Stimulated activated CD4-positive, alpha-beta T cell treated with anti-CD3 and anti-CD28 coated beads, Interleukin-2, amount 100 ng/mL, for 24 hours (primary cell): ENCODE results near the gene NHSL2.
"Not testable (repeated sequence)": the region's sequence is repeated elsewhere in the genome, so short reads cannot be mapped to it uniquely, and the experiment has no call there.

Source experiments
- DNase-seq, 2 donors: peaks; one replicate each; pipeline ENCODE4 v3.0.0-alpha.2; 2020

Gene NHSL2

DNA sequence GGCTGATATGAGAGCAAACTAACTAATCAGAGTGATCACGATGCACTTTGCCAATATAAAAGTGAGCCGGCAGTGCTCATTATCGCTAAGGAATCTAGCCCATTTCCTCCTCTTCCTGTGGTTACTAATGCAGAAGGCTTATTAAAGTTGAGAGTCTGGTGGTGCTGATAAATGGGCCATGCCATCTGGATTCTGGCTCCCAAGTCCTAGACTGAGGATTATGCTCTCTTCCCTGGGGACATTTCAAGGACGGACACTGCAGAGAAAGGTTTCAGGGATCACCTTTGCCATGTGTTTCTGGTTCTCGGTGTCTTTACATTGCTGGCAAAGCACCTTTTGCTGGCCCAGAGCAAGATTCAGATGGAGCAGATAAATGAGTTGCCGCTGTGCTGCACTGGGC lies 135.8 kb downstream of the NHSL2 start:
- no peak for DNase-seq

DNA sequence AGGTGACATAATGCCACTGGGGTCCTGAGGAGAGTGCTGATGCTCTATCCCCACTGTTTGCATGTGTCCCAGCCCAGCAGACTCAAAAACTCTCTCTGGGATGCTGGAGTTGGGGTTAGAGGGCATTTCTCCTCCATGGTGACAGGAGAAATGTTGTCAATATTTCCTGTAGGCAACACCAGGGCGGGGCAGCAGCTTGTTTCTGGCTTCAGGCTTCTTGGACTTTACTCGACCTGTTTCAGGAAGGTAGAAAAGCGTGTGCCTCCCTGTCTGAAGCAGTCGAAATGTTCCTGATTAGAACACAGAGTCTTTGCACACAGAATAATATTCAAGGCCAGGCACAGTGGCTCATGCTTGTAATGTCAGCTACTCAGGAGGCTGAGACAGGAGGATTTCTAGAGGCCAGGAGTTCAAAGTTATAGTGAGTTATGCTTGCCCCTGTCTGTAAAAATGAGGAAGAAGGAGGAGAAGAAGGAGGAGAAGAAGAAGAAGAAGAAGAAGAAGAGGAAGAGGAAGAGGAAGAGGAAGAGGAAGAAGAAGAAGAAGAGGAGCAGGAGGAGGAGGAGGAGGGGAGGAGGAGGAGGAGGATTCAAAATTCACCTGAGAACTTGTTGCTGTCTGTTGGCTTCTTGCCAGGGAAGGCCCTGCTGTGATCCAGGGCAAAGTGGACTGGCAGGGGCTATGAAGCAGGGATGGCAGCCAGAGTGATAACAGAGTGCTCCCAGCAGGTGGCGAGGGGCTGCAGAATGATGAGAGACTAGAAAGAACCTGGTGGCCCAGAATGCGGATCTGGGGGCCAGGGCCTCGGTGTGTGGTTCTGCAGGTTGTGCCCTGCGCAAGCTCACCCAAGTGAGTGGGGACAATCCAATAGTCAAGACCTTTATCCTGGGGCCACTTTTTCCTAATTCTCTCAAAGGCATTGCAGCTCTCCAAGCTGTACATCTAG lies 138.1 kb downstream of the NHSL2 start:
- no peak for DNase-seq

DNA sequence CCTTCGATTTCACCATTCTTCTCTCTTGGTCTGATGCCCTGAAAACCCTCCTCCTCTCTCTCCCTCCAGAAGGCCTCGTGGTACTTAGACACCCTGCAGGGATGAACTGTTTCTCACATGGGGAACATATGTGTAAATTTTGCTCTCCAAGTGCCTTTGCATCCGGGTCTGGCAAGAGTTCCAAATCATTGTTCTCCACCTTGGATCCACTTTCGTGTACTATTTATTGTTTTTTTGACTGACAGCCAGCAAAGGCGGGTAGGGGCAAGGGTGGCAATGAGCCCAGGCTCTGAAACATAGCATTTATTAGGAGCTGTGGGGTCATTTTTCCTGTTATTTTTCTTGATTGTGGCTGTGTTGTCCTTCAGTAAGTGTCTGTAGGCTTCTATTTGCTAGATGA lies 139.4 kb downstream of the NHSL2 start:
- no peak for DNase-seq

DNA sequence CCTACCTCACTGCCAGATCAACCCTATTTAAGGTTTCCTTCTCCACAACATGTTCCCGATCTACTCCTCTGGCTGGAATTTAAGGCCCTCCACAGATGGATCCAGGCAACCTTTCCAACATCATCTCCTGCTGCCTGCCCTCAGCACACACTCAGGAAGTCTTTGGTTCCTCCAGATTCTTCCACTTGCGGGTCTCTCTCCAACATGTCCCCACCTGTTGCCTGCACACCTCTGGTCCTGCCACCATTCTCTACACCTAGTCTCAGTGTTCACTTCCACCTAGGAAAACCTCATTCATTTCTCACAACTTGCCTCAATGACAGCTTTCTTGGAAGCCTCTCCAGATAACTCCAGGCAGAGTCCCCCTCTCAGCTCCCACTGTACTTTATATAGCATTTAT lies 140.9 kb downstream of the NHSL2 start:
- DNase-seq = no peak

DNA sequence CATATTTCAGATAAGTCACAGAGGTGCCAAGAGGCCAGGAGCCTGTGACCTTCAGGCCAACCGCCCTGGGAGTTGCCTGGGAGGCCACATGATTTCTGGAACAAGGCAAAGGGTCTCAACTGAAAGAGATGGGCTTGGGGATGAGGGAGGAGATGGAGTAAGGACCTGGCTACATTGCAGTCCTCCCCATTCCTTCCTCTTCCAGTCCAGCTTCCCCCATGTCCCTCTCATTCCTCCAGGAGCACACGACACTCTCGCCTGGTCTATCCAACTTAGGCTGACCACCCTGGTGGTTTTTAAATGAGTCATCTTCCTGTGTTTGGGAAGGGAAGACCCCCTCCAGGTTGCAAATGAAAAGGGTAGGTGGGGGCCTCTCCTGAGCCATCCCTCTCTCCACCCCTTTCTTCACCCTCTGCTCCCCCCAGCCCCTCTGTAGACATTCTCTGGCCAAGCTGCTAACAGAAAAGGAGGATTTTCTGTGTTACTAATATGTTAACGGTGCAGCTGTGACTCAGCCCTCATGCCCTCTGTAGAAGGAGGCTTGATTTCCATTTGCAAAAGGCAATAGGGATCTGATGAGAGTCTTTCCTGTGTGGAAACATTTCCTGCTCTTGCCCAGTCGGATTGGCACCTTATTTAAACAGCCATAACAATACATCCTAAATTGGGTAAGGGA lies 141.9 kb downstream of the NHSL2 start:
- DNase-seq = no peak

DNA sequence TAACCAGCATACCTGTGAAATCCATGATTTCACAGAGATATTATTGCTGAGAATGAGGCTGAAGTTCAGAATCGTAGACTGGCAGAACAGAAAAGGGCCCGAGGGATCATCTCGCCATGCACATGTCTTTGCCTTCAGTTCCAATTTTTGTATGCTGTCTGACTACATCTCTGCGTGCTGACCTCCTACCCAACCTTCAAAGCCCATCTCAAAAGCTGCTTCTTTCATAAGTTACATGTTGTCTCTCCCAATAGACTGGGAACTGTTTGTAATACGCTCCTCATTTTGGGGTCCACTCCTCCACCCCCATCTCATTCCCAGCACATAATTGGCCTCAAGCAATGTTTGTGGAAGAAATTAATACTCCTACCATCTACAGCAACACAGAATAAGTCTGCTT lies 142.9 kb downstream of the NHSL2 start:
- DNase-seq = no peak

DNA sequence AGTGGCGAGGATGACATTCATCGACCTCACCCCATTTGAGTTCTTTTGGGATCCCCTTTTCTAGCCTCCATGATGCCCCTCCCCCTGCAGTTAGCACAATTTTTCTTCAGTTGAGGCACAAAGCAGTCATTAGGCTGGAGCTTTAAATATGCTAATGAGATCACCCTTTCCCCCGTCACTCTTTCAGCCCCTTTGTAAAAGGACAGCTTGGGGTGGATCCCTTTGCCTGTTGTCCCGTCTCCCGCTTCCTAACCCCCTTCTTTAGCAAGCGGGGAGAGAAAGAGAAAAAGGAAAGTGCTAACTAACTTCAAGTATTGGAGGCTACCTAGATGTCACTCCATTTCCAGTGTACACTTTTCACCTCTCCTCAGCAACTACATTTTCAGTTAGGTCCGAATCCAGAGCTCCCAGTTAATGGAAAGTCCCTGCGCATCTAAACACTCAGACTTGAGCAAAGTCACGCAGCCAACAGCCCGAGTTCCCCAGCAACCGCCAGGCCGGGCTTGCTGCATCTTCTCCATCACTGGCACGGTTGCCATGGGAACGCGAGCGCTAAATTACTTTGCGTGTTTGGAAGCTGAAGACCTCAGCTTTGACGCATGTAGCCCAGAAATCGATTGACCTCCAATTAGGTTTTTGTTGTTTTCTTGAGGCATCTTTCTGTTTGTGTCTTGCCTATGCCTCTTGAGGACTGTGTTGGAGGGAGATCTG lies 144.3 kb downstream of the NHSL2 start:
- no peak for DNase-seq

DNA sequence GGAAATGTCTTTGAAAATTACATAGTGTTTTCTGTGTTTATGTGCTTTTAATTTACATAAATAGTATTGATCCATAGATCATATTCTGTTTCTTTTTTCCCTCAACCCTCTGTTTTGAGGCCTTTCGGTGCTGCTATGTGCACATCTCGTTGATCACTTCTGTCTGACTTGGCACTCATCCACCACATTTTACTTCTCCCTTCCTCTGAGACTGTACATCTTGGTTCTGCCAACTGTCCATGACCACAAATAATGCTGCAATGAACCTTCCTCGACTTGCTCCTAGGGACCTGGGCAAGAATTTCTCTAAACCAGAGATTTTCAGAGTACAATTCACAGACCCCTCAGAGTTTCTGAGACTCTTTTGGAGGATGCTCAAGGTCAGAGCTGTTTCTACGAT lies 146.7 kb downstream of the NHSL2 start:
- no peak for DNase-seq

DNA sequence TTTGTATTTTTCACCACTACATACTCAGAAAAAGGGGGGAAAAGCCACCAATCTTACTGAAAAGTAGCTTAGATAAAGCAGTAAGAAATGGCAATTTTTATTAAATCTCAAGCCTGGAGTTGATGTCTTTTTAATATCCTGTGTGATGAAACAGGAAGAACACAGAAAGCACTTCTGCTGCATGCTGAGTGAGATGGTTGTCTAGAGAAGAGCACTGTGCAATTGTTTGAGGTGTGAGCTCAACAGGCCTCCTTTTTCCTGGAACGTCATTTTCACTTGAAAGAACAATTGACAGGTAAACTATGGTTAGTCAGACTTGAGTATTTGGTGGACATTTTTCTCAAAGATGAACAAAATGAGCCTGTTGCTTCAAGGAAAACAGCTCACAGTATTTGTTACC lies 147.2 kb downstream of the NHSL2 start:
- DNase-seq = no peak

DNA sequence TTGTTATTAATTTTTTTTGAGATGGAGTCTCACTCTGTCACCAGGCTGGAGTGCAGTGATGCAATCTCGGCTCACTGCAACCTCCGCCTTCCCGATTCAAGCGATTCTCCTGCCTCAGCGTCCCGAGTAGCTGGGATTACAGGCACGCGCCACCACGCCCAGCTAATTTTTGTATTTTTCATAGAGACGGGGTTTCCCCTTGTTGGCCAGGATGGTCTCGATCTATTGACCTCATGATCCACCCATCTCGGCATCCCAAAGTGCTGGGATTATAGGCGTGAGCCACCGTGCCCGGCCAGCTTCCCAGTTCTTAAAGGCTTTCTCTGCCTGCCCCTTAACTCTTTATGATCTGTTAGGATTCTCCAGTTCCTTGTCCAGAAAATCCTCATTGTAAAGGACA lies 147.7 kb downstream of the NHSL2 start:
- not testable (repeated sequence) for DNase-seq

DNA sequence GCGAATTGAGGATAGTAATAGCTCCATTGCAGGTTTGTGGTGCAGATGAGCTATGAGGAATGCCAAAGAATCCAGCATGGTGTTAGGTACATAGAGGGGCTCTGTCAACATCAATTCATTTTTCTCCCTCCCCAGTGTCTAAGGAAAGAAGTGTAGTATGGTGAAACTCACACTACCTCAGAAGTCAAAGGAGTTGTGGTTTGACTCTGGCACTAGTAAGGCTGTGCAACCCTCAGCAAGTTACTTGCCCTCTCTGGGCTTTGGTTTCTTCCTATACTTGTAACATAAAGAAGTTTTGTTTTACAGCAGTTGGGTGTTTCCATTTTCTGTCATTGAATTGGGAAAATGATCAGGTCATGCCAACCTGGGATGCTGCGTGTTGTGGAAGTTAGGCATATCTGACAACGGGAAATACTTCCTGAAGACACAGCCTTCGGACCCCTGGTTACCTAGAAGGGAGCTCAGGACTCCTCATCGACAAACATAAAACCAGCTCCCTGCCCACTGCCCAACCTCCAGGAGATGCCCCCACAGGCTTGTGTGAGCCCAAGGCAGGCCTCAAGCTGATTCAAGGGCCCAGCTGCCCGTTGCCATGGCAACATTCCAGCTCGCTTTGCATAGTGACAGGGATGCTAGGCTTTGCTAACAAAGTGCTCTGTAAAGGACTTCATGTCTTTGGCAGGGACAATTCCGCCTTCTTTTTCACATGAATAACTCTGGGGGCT lies 149.7 kb downstream of the NHSL2 start:
- DNase-seq = no peak

DNA sequence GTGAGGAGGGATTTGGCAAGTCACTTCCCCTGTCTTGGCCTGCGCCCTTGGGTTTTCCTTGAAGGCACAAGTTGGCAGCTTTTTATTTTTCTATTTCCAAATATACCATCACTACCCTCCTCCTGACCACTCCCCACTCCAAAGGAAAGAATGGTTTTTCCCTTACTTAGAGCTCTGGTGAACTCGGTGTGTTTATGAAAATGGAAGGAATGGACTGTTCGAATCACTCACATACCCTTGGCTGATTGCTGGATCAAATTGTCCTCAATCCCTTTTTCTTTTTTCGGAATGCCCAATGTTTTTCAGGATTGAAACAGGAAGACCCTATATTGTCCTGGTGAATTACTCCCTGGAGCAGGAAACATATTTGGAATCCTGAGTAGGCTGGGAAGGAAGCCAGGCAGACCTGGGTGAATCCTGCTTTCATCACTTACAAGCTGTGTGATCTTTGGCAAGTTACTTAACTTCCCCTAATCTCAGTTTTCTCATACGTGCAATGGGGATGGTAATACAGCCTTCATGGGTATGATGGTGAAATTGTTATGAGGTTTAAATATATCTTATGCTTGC lies 150.4 kb downstream of the NHSL2 start:
- no peak for DNase-seq

DNA sequence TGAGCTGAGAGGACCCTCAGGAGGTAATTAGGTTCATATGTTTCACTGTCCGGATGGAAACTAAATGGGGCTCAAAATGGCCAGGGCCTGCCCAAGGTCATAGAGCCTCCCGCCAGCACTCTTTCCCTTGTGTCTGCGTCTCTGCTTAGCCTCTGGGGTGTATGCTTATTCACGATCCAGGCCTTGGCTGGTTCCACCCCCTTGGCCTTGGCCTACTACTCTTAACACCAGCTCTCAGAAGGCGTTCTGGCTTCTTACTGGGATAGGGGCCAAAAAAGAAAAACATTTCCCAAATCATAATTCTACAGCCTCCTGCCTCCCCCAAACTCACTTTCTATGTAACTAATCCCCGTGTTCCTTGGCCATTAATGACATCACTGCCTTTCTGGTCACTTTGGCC lies 152.3 kb downstream of the NHSL2 start:
- DNase-seq = no peak

DNA sequence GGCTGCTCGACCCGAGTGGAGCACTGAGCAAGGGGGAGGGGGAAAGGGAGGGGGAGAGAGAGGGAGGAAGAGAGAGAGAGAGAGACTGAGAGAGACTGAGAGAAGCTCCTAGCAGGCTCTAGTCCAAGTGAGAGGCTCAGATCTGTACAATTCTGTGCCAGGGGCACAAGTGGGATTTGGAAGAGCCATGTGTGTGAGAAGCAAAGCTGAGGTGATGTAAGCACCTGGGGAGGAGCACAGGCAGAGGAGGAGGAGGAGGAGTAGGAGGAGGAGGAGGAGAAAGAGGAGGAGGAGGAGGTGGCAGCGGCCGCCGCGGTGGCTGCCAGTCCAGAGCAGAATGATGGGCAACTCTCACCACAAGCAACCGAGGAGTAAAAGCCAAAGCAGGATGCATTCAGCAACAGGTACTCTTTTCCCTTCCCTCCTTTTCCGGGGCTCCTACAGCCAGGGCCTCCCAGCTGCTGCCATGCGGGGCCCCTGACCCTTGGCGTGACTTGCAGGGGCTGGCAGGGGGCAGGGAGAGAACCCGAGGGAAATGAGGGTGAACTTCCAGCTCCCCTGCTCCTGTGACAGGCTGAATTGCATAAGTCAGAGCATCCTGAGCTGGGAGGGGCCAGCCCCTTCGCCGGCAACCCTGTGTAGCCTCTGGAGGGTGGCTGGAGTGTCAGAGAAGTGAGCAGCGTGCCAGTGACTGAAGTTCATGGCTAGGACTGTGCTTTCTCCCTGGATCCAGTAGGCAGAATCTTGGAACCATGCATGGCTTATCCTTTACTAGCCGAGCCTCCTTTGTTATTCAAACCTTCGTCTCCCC lies 158.9 kb downstream of the NHSL2 start:
- no peak for DNase-seq

DNA sequence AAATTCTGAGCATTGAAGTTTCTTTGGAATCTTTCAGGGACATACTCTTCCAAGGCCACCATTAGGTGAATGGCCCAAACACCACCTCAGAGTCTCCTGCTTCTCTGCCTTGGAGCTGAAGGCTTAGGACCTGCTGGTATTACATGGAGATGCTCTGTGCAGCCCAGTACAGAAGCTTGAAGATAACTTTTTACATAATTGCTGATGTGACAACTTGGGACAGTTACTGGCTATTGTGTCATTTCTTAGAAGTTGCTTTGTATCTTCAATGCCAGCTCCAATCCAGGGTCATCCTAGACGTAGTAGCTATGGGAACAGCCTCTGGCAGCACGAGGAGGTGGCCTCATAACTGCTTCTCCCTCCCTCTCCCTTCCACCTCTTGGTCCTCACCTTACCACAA lies 160.6 kb downstream of the NHSL2 start:
- no peak for DNase-seq

DNA sequence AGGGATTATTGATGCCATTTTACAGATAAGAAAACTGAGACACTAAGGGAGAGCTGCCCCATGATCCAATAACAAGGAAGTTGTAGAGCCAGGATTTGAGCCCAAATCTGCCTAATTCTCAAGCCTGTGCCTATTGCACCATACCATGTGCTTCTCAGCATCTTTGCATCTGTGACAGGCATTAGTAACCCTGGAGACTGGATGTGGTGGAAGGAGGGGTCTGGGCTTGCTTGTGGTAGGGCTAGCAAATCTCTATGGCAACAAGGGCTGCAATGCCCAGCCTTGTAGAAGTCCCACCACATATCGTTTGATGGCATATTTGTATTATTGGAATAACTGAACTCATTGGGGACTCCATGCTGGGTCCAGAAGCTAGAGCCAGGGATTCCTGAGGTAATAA lies 163.0 kb downstream of the NHSL2 start:
- no peak for DNase-seq

DNA sequence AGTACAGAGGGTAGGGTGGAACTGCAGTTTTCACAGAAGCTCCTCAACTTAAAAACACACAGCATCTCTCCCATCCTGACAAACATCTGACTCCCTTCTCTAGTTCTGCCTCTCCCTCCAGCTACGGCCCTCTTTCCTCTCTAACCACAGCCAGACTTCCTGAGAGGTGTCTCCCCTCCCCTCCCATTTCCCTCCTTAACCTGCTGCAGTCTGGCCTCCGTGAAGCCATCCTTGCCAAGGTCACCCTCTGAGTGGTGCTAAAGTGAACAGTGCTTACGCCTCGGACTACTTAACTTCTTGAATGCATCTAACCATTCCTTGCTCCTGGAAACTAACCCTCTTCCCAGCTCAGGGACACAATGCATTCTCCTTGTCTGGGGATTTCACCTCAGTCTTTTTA lies 167.8 kb downstream of the NHSL2 start:
- DNase-seq = no peak

DNA sequence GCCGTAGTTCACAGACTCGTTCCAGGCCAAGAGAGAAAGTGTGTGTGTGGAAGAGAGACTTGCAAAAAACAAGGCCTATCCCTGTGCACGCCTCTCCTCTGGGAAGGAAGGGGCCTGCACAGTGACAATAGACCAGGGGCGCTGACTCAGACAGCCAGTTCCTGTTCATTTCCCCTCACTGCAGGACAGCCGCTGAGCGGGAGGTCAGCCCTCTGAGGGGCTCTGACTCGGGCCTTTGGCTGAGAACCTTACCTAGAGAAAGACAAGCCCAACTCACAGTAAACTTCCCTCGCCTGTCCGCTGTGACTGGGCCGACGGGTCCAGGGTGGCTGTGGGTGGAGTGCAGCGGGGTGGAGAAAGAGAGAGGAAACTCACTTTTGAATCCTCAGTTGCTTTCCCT lies 169.0 kb downstream of the NHSL2 start:
- no peak for DNase-seq

DNA sequence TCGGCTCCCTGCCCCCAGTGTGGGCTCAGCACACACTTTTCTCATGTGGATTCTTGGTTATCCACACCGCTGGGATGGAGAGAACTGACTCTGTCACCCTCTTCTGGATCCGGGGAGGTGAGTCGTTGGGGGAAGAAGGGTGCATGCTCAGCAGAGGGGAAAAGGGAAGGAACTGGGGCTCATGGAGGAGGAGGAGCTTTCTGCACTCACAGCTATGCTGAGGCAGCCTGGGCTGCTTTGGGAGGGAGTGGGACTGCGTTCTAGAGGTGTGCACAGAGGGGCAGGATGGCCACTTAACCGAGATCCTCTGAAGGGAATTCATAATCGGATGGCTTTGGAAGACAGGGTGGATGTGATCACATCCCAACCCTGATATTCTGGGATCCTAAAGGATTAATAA lies 169.5 kb downstream of the NHSL2 start:
- DNase-seq = no peak

DNA sequence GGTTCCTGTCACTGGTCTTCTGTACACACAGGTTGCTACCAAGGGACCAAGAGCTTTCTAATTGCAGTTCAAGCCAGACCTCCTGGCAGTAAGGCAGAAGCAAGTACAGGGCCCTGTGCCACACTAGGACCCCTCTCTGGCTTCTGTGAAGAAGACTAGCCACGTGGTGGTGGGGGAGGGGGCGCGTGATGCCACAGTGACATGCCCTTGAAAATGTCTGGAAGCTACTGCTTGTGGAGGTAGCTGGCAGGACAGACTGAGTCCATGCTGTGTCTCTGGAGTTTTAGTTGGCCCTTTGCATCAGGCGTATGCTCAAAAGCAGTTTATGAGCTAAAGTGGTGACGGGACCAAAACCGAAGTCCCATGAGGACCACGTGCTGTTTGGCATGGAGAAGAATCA lies 170.2 kb downstream of the NHSL2 start:
- no peak for DNase-seq

DNA sequence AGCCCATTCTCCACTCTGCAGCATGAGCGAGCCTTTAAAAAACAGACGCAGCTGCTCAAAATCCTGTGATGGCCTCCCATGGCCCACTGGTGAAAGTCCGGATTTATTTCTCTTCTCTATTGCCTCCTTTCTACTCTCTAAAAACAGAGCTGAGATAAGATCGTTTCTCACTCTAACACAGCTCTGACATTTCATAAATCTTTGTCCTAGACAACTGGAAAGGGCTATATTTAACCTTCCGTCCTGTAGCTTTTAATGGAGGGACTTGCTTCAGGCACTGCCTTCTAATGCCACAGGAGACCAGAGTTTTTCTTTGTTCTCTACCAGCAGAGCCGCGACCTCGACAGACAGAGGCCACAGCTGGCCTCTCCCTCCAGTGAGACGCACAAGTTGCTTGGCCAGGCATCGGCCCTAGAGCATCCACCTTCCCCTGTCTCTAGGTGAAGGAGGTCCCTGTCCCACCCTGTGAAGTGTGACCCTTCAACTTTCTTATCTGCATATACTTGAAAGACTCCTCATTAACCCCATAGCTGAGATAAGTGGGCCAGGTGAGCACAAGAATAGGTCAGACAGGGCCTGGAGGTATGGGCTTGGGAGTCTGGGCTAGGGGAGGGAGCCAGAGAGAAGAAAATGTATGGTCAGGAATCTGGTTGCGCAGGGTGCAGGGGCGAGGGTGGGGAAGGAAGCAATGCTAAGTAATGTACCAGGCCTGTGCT lies 171.1 kb downstream of the NHSL2 start:
- DNase-seq = no peak
